GM23338 (cell line): ENCODE results near the gene TMBIM1. TPM values are rescaled to one million over a fixed set of nuclear protein-coding genes. Genes with fewer than 3 reads are reported as not detected.

Source experiments
- ATAC-seq: fragments of 200-7000 bp; cut with Tn5 transposase; 3 replicates; pipeline ENCODE4 v1.9.1; 2020
- DNase-seq: peaks from one replicate; pipeline ENCODE4 v3.0.0-alpha.2; 2015; ENCODE audit warnings: low spot score
- H2AFZ ChIP-seq: fragments of 200-600 bp; sonication (generic); 2 replicates; pipeline ENCODE4 v1.8.0; 2016; ENCODE audit warnings: antibody characterized with exemption, mild to moderate bottlenecking, moderate library complexity
- H3F3A ChIP-seq: fragments of 200-600 bp; sonication (generic); replicated peaks from 2 replicates; pipeline ENCODE4 v1.8.0; 2017; ENCODE audit warnings: antibody characterized with exemption, mixed run types, low read depth
- H3K27ac ChIP-seq: fragments of 200-600 bp; sonication (generic); 2 replicates; pipeline ENCODE4 v1.6.1; 2016; ENCODE audit warnings: low read depth
- H3K27me3 ChIP-seq: fragments of 200-600 bp; sonication (generic); 2 replicates; pipeline ENCODE4 v1.8.0; 2016; ENCODE audit warnings: mild to moderate bottlenecking, mixed run types, moderate library complexity; ENCODE audit not compliant: insufficient read depth
- H3K36me3 ChIP-seq: fragments of 200-600 bp; sonication (generic); 2 replicates; pipeline ENCODE4 v1.8.0; 2016; ENCODE audit warnings: mild to moderate bottlenecking; ENCODE audit not compliant: insufficient read depth
- H3K4me1 ChIP-seq: fragments of 200-600 bp; sonication (generic); 2 replicates; pipeline ENCODE4 v1.8.0; 2016; ENCODE audit warnings: mild to moderate bottlenecking, moderate library complexity; ENCODE audit not compliant: insufficient read depth
- H3K4me2 ChIP-seq: fragments of 200-600 bp; sonication (generic); 2 replicates; pipeline ENCODE4 v1.7.1; 2017; ENCODE audit warnings: mixed run types
- H3K4me3 ChIP-seq: fragments of 200-600 bp; sonication (generic); 2 replicates; pipeline ENCODE4 v1.6.1; 2016; ENCODE audit warnings: mixed run types
- H3K79me2 ChIP-seq: fragments of 200-600 bp; sonication (generic); replicated peaks from 2 replicates; pipeline ENCODE4 v1.8.0; 2017; ENCODE audit warnings: mild to moderate bottlenecking; ENCODE audit not compliant: insufficient read depth
- H3K9me2 ChIP-seq: fragments of 200-600 bp; sonication (generic); 2 replicates; pipeline ENCODE4 v1.8.0; 2017; ENCODE audit not compliant: insufficient read depth
- H4K20me1 ChIP-seq: fragments of 200-600 bp; sonication (generic); replicated peaks from 2 replicates; pipeline ENCODE4 v1.8.0; 2017; ENCODE audit warnings: mild to moderate bottlenecking; ENCODE audit not compliant: insufficient read depth
- H3K27ac Mint-ChIP-seq: 2 replicates; pipeline ENCODE4 v1.8.0; 2020; ENCODE audit warnings: inconsistent platforms, mild to moderate bottlenecking, moderate library complexity, mixed read lengths
- H3K27me3 Mint-ChIP-seq: 3 replicates; pipeline ENCODE4 v1.8.0; 2022; ENCODE audit warnings: low read depth, mild to moderate bottlenecking, moderate library complexity, mixed read lengths, inconsistent platforms; ENCODE audit not compliant: insufficient read depth, poor library complexity
- H3K36me3 Mint-ChIP-seq: 3 replicates; pipeline ENCODE4 v1.8.0; 2021; ENCODE audit warnings: low read depth, mild to moderate bottlenecking, inconsistent platforms, moderate library complexity, mixed read lengths
- H3K4me1 Mint-ChIP-seq: 3 replicates; pipeline ENCODE4 v1.8.0; 2020; ENCODE audit warnings: mild to moderate bottlenecking, inconsistent platforms, mixed read lengths
- H3K4me3 Mint-ChIP-seq: 3 replicates; pipeline ENCODE4 v1.8.0; 2021; ENCODE audit warnings: moderate library complexity, mild to moderate bottlenecking, inconsistent platforms, mixed read lengths
- H3K9me3 Mint-ChIP-seq: 3 replicates; pipeline ENCODE4 v1.8.0; 2020; ENCODE audit warnings: moderate library complexity, mild to moderate bottlenecking, inconsistent platforms, mixed read lengths
- CREB1 ChIP-seq: fragments of 250-450 bp; sonication (Bioruptor Pico); IDR thresholded peaks from 2 replicates; pipeline ENCODE4 v1.5.0; 2020; ENCODE audit warnings: low read depth, mild to moderate bottlenecking, moderate library complexity
- CTCF ChIP-seq, 2 experiments: fragments of 200-600 bp in 1 of 2; sonication (generic) in 1 of 2; conservative IDR thresholded peaks; 2 replicates each; pipeline versions ENCODE4 v1.5.1 to v1.6.1; 2016 to 2017; ENCODE audit warnings: antibody characterized with exemption in 2 of 2, low read depth in 2 of 2, mild to moderate bottlenecking in 2 of 2, moderate library complexity in 1 of 2
- ETS1 ChIP-seq: IDR thresholded peaks from 2 replicates; pipeline ENCODE4 v1.6.1; 2016; ENCODE audit warnings: antibody characterized with exemption
- EZH2 ChIP-seq: fragments of 200-600 bp; sonication (generic); IDR thresholded peaks from one replicate; pipeline ENCODE4 v1.8.0; 2017; ENCODE audit warnings: antibody characterized with exemption, mild to moderate bottlenecking, low read depth; ENCODE audit not compliant: unreplicated experiment
- EZH2phosphoT487 ChIP-seq: fragments of 200-600 bp; sonication (generic); IDR thresholded peaks from one replicate; pipeline ENCODE4 v1.8.1; 2018; ENCODE audit warnings: antibody characterized with exemption; ENCODE audit not compliant: unreplicated experiment
- JUNB ChIP-seq: IDR thresholded peaks from one replicate; pipeline ENCODE4 v1.6.1; 2016; ENCODE audit warnings: antibody characterized with exemption; ENCODE audit not compliant: unreplicated experiment
- NANOG ChIP-seq: IDR thresholded peaks from 2 replicates; pipeline ENCODE4 v1.6.1; 2016; ENCODE audit warnings: antibody characterized with exemption, borderline replicate concordance
- POLR2AphosphoS5 ChIP-seq: IDR thresholded peaks from 2 replicates; pipeline ENCODE4 v1.6.1; 2016; ENCODE audit warnings: antibody characterized with exemption, low read depth
- REST ChIP-seq: IDR thresholded peaks from one replicate; pipeline ENCODE4 v1.6.1; 2018; ENCODE audit warnings: antibody characterized with exemption; ENCODE audit not compliant: unreplicated experiment
- STAT1 ChIP-seq: IDR thresholded peaks from one replicate; pipeline ENCODE4 v1.6.1; 2016; ENCODE audit warnings: antibody characterized with exemption; ENCODE audit not compliant: unreplicated experiment
- ZNF114 ChIP-seq: fragments of 250-450 bp; sonication (Bioruptor Pico); IDR thresholded peaks from 2 replicates; pipeline ENCODE4 v1.5.0; 2020; ENCODE audit warnings: mild to moderate bottlenecking, moderate library complexity
- ZNF331 ChIP-seq: fragments of 250-450 bp; sonication (Bioruptor Pico); IDR thresholded peaks from 2 replicates; pipeline ENCODE4 v1.5.0; 2020; ENCODE audit warnings: low read depth, mild to moderate bottlenecking, moderate library complexity
- polyA plus RNA-seq: library from polyadenylated mRNA; unstranded; fragments of >200 nt; fragmentation: Nextera tagmentation; extraction: Ambion mirVana; gene quantifications from 2 replicates; pipeline ENCODE4 v1.2.1, GENCODE V29; 2016
- total RNA-seq: library from RNA; depleted of rRNA; stranded (reverse); fragments of >200 nt; shearing (Covaris generic); gene quantifications from 2 replicates; pipeline ENCODE4 v1.2.3, GENCODE V29; 2014

Gene TMBIM1
- total and polyA plus RNA-seq, 2 experiments from 2014 or later: 12.0 to 20.8 TPM

- H3K9me2 ChIP-seq: no peaks in the 10 kb centered on the region
- H3K4me2 ChIP-seq: no peak overlapping the region
- Mint-ChIP-seq H3K4me1 (no peaks in the 10 kb centered on the region), H3K27me3 (peaks cover 3% of the 10 kb centered on the region), H3K36me3 (peaks cover 80% of the 10 kb centered on the region), H3K4me3 (no peak overlapping the region), H3K9me3 (no peaks in the 10 kb centered on the region), H3K27ac (no peak overlapping the region)
- H3K27ac ChIP-seq: no peak overlapping the region
- H3K36me3 ChIP-seq: peaks cover 78% of the 10 kb centered on the region
- no peak overlapping the region for H2AFZ ChIP-seq
- H3K27me3 ChIP-seq: no peaks in the 10 kb centered on the region
- ATAC-seq (no peak), DNase-seq (no peak)
- peaks cover 33% of the 10 kb centered on the region for H4K20me1 ChIP-seq
- H3K4me1 ChIP-seq: no peaks in the 10 kb centered on the region
- 0 out of 2 replicates have a peak, but pooled peaks cover 4% of the 10 kb centered on the region for H3F3A ChIP-seq
- H3K4me3 ChIP-seq: no peak overlapping the region
- TF ChIP-seq NANOG (no peak), JUNB (no peak), STAT1 (no peak), ETS1 (no peak), ZNF114 (CRISPR knock-in tag) (no peak), ZNF331 (CRISPR knock-in tag) (no peak), EZH2phosphoT487 (no peak), EZH2 (no peak), CREB1 (CRISPR knock-in tag) (no peak), CTCF (conservative IDR thresholded peaks at IDR 0.05; ENCODE audit: low read depth in 2 of 2) (no peak), POLR2AphosphoS5 (no peak)
- H3K79me2 ChIP-seq: peaks cover 4% of the 10 kb centered on the region; the same call in 1 of the 2 replicates
These were observed 48.1 kb downstream of the TMBIM1 start for GRCh38 chr2:218244204-218244603.

- H3K27me3 ChIP-seq: no peaks in the 10 kb centered on the region
- H3K4me1 ChIP-seq: no peaks in the 10 kb centered on the region
- no peaks in the 10 kb centered on the region for H3F3A ChIP-seq
- no peaks in the 10 kb centered on the region for H3K9me2 ChIP-seq
- no peak overlapping the region for H3K27ac Mint-ChIP-seq
- H3K27ac ChIP-seq: no peak overlapping the region
- no peak overlapping the region for H3K4me3 ChIP-seq
- no peaks in the 10 kb centered on the region for H3K4me1 Mint-ChIP-seq
- H3K36me3 Mint-ChIP-seq: peaks cover 78% of the 10 kb centered on the region
- no peaks in the 10 kb centered on the region for H3K27me3 Mint-ChIP-seq
- no peak overlapping the region for H3K4me3 Mint-ChIP-seq
- H3K9me3 Mint-ChIP-seq: no peaks in the 10 kb centered on the region
- no peaks in the 10 kb centered on the region for H3K79me2 ChIP-seq
- peaks cover 24% of the 10 kb centered on the region; the same call in 1 of the 2 replicates for H4K20me1 ChIP-seq
- ATAC-seq (no peak), DNase-seq (no peak)
- no peak overlapping the region for H3K4me2 ChIP-seq
- peaks cover 72% of the 10 kb centered on the region for H3K36me3 ChIP-seq
- no peak overlapping the region for H2AFZ ChIP-seq
- no peak for TF ChIP-seq REST
- no peak for TF ChIP-seq ZNF114 (CRISPR knock-in tag)
- TF ChIP-seq ETS1: no peak
- TF ChIP-seq NANOG: no peak
- TF ChIP-seq JUNB: no peak
- TF ChIP-seq STAT1: no peak
- TF ChIP-seq CTCF (conservative IDR thresholded peaks at IDR 0.05; ENCODE audit: low read depth in 2 of 2): no peak
- TF ChIP-seq EZH2: no peak
- no peak for TF ChIP-seq ZNF331 (CRISPR knock-in tag)
- no peak for TF ChIP-seq EZH2phosphoT487
These were observed 53.4 kb downstream of the TMBIM1 start for GRCh38 chr2:218238887-218239286.
